SK-N-SH treated with all-trans-retinoic acid at 6 μM for 48 hours (cell line): ENCODE results near the gene SWSAP1.

Experiments used
- ATAC-seq: fragments of 200-7000 bp; cut with Tn5 transposase; 3 replicates; pipeline ENCODE4 v1.9.1; 2020; ENCODE audit warnings: mild to moderate bottlenecking, moderate library complexity
- ARNTL ChIP-seq: fragments of 450-650 bp; formaldehyde crosslinking; IDR thresholded peaks from 2 replicates; pipeline ENCODE4 v1.5.0; 2020; ENCODE audit warnings: low read depth, mild to moderate bottlenecking, moderate library complexity, borderline replicate concordance
- BACH2 ChIP-seq: fragments of 250-450 bp; sonication (Bioruptor Pico); IDR thresholded peaks from 2 replicates; pipeline ENCODE4 v1.9.0; 2021; ENCODE audit warnings: mild to moderate bottlenecking, borderline replicate concordance
- CREB5 ChIP-seq: fragments of 250-450 bp; sonication (Bioruptor Pico); IDR thresholded peaks from 2 replicates; pipeline ENCODE4 v1.5.1; 2020; ENCODE audit warnings: low read depth, mild to moderate bottlenecking, moderate library complexity
- CSDC2 ChIP-seq: fragments of 250-450 bp; sonication (Bioruptor Pico); IDR thresholded peaks from 2 replicates; pipeline ENCODE4 v1.5.0; 2020; ENCODE audit warnings: mild to moderate bottlenecking, moderate library complexity
- ESRRG ChIP-seq: fragments of 250-450 bp; sonication (Bioruptor Pico); IDR thresholded peaks from 2 replicates; pipeline ENCODE4 v1.6.1; 2021; ENCODE audit warnings: mild to moderate bottlenecking
- GLIS3 ChIP-seq: fragments of 250-450 bp; sonication (Bioruptor Pico); IDR thresholded peaks from 2 replicates; pipeline ENCODE4 v1.5.0; 2020; ENCODE audit warnings: mild to moderate bottlenecking, moderate library complexity
- ISL1 ChIP-seq: fragments of 250-450 bp; sonication (Bioruptor Pico); IDR thresholded peaks from 2 replicates; pipeline ENCODE4 v2.1.2; 2022; ENCODE audit warnings: mild to moderate bottlenecking, moderate library complexity
- OSR1 ChIP-seq: fragments of 250-450 bp; sonication (Bioruptor Pico); IDR thresholded peaks from 2 replicates; pipeline ENCODE4 v1.8.0; 2022; ENCODE audit warnings: moderate library complexity, mild to moderate bottlenecking, inconsistent platforms
- PPARA ChIP-seq: fragments of 250-450 bp; sonication (Bioruptor Pico); IDR thresholded peaks from 2 replicates; pipeline ENCODE4 v1.5.0; 2020; ENCODE audit warnings: mild to moderate bottlenecking, borderline replicate concordance
- RARB ChIP-seq: fragments of 250-450 bp; sonication (Bioruptor Pico); IDR thresholded peaks from 2 replicates; pipeline ENCODE4 v1.8.0; 2021; ENCODE audit warnings: mild to moderate bottlenecking, moderate library complexity
- TCF4 ChIP-seq: fragments of 250-450 bp; sonication (Bioruptor Pico); IDR thresholded peaks from 2 replicates; pipeline ENCODE4 v1.8.0; 2021; ENCODE audit warnings: mild to moderate bottlenecking, moderate library complexity, borderline replicate concordance
- TOX ChIP-seq: fragments of 250-450 bp; sonication (Bioruptor Pico); IDR thresholded peaks from 2 replicates; pipeline ENCODE4 v1.8.0; 2021; ENCODE audit warnings: mild to moderate bottlenecking, moderate library complexity, borderline replicate concordance
- TSHZ2 ChIP-seq: fragments of 250-450 bp; sonication (Bioruptor Pico); IDR thresholded peaks from 2 replicates; pipeline ENCODE4 v1.5.0; 2020; ENCODE audit warnings: mild to moderate bottlenecking, moderate library complexity
- ZC3H10 ChIP-seq: fragments of 250-450 bp; sonication (Bioruptor Pico); IDR thresholded peaks from 2 replicates; pipeline ENCODE4 v1.5.1; 2021; ENCODE audit warnings: mild to moderate bottlenecking, moderate library complexity
- ZFP3 ChIP-seq: fragments of 250-450 bp; sonication (Bioruptor Pico); IDR thresholded peaks from 2 replicates; pipeline ENCODE4 v1.5.0; 2020; ENCODE audit warnings: mild to moderate bottlenecking, moderate library complexity
- ZFP30 ChIP-seq: fragments of 450-650 bp; formaldehyde crosslinking; IDR thresholded peaks from 2 replicates; pipeline ENCODE4 v1.5.0; 2022; ENCODE audit warnings: mild to moderate bottlenecking, moderate library complexity
- ZNF565 ChIP-seq: fragments of 450-650 bp; formaldehyde crosslinking; conservative IDR thresholded peaks from 2 replicates; pipeline ENCODE4 v1.5.0; 2020; ENCODE audit warnings: low read depth, mild to moderate bottlenecking, moderate library complexity
- ZNF70 ChIP-seq: fragments of 450-650 bp; formaldehyde crosslinking; IDR thresholded peaks from 2 replicates; pipeline ENCODE4 v1.5.0; 2020; ENCODE audit warnings: mild to moderate bottlenecking, moderate library complexity
- ZNF8 ChIP-seq: fragments of 450-650 bp; formaldehyde crosslinking; IDR thresholded peaks from 2 replicates; pipeline ENCODE4 v1.5.0; 2020; ENCODE audit warnings: mild to moderate bottlenecking, moderate library complexity
- TF ChIP-seq, protein P1 (sequence below): fragments of 250-450 bp; sonication (Bioruptor Pico); IDR thresholded peaks from 2 replicates; pipeline ENCODE4 v1.8.0; 2020; ENCODE audit warnings: mild to moderate bottlenecking, moderate library complexity, borderline replicate concordance
- TF ChIP-seq, protein P2 (sequence below): fragments of 250-450 bp; sonication (Bioruptor Pico); IDR thresholded peaks from 2 replicates; pipeline ENCODE4 v1.5.1; 2021; ENCODE audit warnings: mild to moderate bottlenecking, moderate library complexity

SWSAP1 gene

GRCh38 chr19:11330127-11330526 lies 44.3 kb upstream of the SWSAP1 start:
- TF ChIP-seq ESRRG, result no peak
- no peak for TF ChIP-seq CSDC2 (CRISPR knock-in tag)
- TF ChIP-seq OSR1 (CRISPR knock-in tag), result no peak
- TF ChIP-seq BACH2 (CRISPR knock-in tag), result no peak
- TF ChIP-seq RARB (CRISPR knock-in tag), result no peak
- no peak for TF ChIP-seq ARNTL (CRISPR knock-in tag)
- TF ChIP-seq PPARA (CRISPR knock-in tag), result no peak
- no peak for TF ChIP-seq ISL1 (CRISPR knock-in tag)
- no peak for TF ChIP-seq TSHZ2
- TF ChIP-seq CREB5 (CRISPR knock-in tag), result no peak
- TF ChIP-seq ZNF565 (CRISPR knock-in tag), result no peak
- no peak for TF ChIP-seq ZNF70 (CRISPR knock-in tag)
- TF ChIP-seq ZFP3, result no peak
- no peak for TF ChIP-seq ZFP30
- TF ChIP-seq GLIS3 (CRISPR knock-in tag), result no peak
- ATAC-seq, result no peak

DNA sequence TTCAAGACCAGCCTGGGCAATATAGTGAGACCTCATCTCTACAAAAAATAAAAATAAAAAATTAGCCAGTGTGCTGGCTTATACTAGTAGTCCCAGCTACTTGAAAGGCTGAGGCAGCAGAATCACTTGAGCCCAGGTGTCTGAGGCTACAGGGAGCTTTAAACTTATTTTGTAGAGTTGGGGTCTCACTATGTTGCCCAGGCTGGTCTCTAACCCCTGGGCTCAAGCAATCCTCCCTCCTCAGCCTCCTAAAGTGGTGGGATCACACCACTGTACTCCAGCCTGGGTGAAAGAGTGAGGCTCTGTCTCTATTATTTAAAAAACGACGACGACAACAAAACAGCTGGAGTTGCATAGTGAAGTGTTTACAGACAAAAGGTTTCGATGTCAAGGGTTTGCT lies 43.0 kb upstream of the SWSAP1 start:
- ATAC-seq, result no peak
- TF ChIP-seq BACH2 (CRISPR knock-in tag) (no peak), ESRRG (no peak), ZNF70 (CRISPR knock-in tag) (no peak), TOX (CRISPR knock-in tag) (no peak), ARNTL (CRISPR knock-in tag) (no peak), GLIS3 (CRISPR knock-in tag) (no peak), ZNF8 (CRISPR knock-in tag) (no peak), PPARA (CRISPR knock-in tag) (no peak), TSHZ2 (no peak), OSR1 (CRISPR knock-in tag) (no peak), ISL1 (CRISPR knock-in tag) (no peak), ZFP30 (no peak), RARB (CRISPR knock-in tag) (no peak), ZC3H10 (CRISPR knock-in tag) (no peak), ZNF565 (CRISPR knock-in tag) (no peak), CSDC2 (CRISPR knock-in tag) (no peak), TCF4 (CRISPR knock-in tag) (no peak), ZFP3 (no peak)
- TF ChIP-seq, protein P1, sequence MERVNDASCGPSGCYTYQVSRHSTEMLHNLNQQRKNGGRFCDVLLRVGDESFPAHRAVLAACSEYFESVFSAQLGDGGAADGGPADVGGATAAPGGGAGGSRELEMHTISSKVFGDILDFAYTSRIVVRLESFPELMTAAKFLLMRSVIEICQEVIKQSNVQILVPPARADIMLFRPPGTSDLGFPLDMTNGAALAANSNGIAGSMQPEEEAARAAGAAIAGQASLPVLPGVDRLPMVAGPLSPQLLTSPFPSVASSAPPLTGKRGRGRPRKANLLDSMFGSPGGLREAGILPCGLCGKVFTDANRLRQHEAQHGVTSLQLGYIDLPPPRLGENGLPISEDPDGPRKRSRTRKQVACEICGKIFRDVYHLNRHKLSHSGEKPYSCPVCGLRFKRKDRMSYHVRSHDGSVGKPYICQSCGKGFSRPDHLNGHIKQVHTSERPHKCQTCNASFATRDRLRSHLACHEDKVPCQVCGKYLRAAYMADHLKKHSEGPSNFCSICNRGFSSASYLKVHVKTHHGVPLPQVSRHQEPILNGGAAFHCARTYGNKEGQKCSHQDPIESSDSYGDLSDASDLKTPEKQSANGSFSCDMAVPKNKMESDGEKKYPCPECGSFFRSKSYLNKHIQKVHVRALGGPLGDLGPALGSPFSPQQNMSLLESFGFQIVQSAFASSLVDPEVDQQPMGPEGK (CRISPR knock-in tag), result no peak
- TF ChIP-seq, protein P2, sequence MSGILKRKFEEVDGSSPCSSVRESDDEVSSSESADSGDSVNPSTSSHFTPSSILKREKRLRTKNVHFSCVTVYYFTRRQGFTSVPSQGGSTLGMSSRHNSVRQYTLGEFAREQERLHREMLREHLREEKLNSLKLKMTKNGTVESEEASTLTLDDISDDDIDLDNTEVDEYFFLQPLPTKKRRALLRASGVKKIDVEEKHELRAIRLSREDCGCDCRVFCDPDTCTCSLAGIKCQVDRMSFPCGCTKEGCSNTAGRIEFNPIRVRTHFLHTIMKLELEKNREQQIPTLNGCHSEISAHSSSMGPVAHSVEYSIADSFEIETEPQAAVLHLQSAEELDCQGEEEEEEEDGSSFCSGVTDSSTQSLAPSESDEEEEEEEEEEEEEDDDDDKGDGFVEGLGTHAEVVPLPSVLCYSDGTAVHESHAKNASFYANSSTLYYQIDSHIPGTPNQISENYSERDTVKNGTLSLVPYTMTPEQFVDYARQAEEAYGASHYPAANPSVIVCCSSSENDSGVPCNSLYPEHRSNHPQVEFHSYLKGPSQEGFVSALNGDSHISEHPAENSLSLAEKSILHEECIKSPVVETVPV (CRISPR knock-in tag), result no peak
